Lower lobe of right lung (tissue), 2 donors: ENCODE data around the gene PDGFC. TPM values are rescaled to one million over a fixed set of nuclear protein-coding genes. Genes with fewer than 3 reads are reported as not detected.

ENCODE experiments used
- ATAC-seq, 2 donors: fragments of 200-7000 bp; cut with Tn5 transposase; one replicate each; pipeline ENCODE4 v1.9.1; 2020 to 2022; ENCODE audit warnings: mild to moderate bottlenecking in 2 of 2, moderate library complexity in 2 of 2
- DNase-seq: peaks from one replicate; pipeline ENCODE4 v3.0.0-alpha.2; 2020
- H3K27ac ChIP-seq: fragments of 200-600 bp; one replicate; pipeline ENCODE4 v1.8.0; 2022
- H3K27me3 ChIP-seq: fragments of 200-600 bp; one replicate; pipeline ENCODE4 v1.8.0; 2022; ENCODE audit warnings: low read depth
- H3K36me3 ChIP-seq: fragments of 200-600 bp; one replicate; pipeline ENCODE4 v1.8.0; 2022; ENCODE audit warnings: mild to moderate bottlenecking
- H3K4me1 ChIP-seq: fragments of 200-600 bp; one replicate; pipeline ENCODE4 v1.8.0; 2022
- H3K4me3 ChIP-seq: fragments of 200-600 bp; one replicate; pipeline ENCODE4 v1.8.0; 2022; ENCODE audit warnings: mild to moderate bottlenecking
- H3K9me3 ChIP-seq: fragments of 200-600 bp; one replicate; pipeline ENCODE4 v1.8.0; 2022
- CTCF ChIP-seq: fragments of 200-600 bp; IDR thresholded peaks from one replicate; pipeline ENCODE4 v1.8.0; 2022; ENCODE audit warnings: antibody characterized with exemption, mild to moderate bottlenecking
- intact Hi-C: fragments of 100-400 bp; cut with DNase I; formaldehyde crosslinking; loops from one replicate; pipeline ENCODE4 v1.11.0; 2022
- total RNA-seq: library from RNA; stranded (reverse); fragmentation: NEBNext Ultra II Directional; extraction: Animal tissue kit (Norgen Biotek cat#: 25700); gene quantifications from one replicate; pipeline ENCODE4 v1.2.1, GENCODE V29; 2021
- donor health status: DM: no; HTN: yes; CAD: no; lungs with severe emphysema.

Gene PDGFC
- total RNA-seq, 1 donor from 2014 or later = 30.6 TPM

- Histone ChIP-seq H3K4me3 (no peak overlapping the region), H3K9me3 (no peaks in the 10 kb centered on the region), H3K27ac (peak overlapping the region; percentile 56), H3K27me3 (no peaks in the 10 kb centered on the region), H3K36me3 (no peaks in the 10 kb centered on the region), H3K4me1 (peaks cover 3% of the 10 kb centered on the region)
- DNase-seq = no peak
- no peak for TF ChIP-seq CTCF
- peak; percentile 76 to 93 for ATAC-seq
- intact Hi-C loops = no loop called here
Measured at GRCh38 chr4:157004279-157005161, 32.9 kb upstream of the PDGFC start.

DNA sequence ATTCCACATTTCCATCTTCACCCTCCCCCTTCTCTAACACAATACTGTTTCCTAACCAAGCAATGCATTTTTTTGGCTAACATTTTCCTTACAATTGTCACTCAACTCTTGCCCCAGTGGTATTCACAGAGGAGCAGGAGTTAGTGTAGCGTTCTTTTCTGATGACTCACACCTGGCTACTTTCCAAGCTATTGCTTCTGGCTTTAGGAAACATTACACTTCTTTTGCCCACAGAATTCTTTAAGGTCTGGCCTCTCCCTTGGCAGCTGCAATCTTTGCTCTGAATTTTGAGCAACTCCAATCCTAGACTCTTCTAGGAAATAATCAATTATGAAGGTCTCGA lies 27.5 kb upstream of the PDGFC start:
- intact Hi-C loops = no loop called here
- Histone ChIP-seq H3K27ac (no peak overlapping the region), H3K9me3 (peaks cover 12% of the 10 kb centered on the region), H3K27me3 (no peaks in the 10 kb centered on the region), H3K4me3 (no peak overlapping the region), H3K36me3 (no peaks in the 10 kb centered on the region), H3K4me1 (peaks cover 11% of the 10 kb centered on the region)
- ATAC-seq = peak; percentile 75 to 87
- TF ChIP-seq CTCF = no peak
- no peak for DNase-seq

DNA sequence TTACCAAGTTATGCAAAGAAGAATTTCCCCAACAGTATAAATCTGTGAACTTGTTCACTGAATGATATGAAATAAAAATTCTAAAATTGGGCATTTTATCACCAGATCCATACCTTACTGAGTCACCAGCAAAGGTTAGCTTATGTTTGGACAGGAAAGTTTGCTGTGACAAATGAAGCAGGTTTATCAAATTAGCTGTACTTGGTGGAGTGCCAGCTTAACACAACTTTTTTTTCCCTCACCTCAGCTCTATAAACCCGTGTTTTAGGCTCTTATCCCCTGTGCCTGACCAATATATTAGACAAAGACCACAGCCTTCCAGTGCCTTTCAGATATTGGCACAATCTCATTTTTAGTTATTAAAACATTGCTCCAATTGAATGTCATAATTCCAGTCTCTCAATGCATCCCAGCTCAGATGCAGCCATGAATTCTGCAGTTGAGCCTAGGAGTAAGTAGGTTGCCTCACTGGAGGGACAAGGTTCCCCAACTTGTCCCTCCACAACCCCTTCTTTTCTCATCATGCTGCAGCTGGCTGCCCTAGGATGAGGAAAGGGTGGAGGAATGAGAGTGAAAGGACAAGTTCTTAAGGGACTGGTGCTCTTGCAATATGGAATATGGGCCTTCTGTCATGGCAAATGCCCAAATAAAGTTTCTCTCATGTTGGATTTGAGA lies 27.0 kb upstream of the PDGFC start:
- Histone ChIP-seq H3K36me3 (no peaks in the 10 kb centered on the region), H3K9me3 (peaks cover 12% of the 10 kb centered on the region), H3K4me3 (no peak overlapping the region), H3K27me3 (no peaks in the 10 kb centered on the region), H3K27ac (no peak overlapping the region), H3K4me1 (peaks cover 11% of the 10 kb centered on the region)
- TF ChIP-seq CTCF = no peak
- intact Hi-C loops = no loop called here
- DNase-seq (no peak), ATAC-seq (no peak)

DNA sequence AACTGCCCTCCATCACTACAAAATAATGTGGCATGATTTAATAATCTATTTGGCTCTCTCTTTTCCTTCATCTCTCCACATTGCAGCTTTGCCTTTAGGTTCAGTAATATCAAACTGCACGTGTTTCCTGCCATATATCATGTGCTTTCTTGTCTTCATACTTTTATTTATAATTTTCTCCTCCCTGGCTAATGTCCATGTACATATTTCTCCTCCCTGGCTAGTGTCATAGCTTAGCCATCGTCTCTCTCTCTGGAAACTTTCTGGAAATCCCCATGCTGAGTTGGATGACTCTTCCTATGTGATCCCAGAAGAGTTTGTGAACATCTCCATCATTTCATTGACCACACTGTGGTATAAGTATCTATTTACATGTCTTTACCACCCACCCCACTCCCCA lies 21.3 kb upstream of the PDGFC start:
- H3K27ac ChIP-seq = no peak overlapping the region
- ATAC-seq (no peak), DNase-seq (no peak)
- H3K36me3 ChIP-seq = no peaks in the 10 kb centered on the region
- no peaks in the 10 kb centered on the region for H3K27me3 ChIP-seq
- intact Hi-C loops = no loop called here
- H3K4me1 ChIP-seq = no peaks in the 10 kb centered on the region
- peaks cover 16% of the 10 kb centered on the region for H3K9me3 ChIP-seq
- no peak for TF ChIP-seq CTCF
- H3K4me3 ChIP-seq = no peak overlapping the region

- no peak for DNase-seq
- H3K4me3 ChIP-seq = no peak overlapping the region
- H3K27ac ChIP-seq = no peak overlapping the region
- TF ChIP-seq CTCF = no peak
- H3K27me3 ChIP-seq = no peaks in the 10 kb centered on the region
- H3K36me3 ChIP-seq = no peaks in the 10 kb centered on the region
- no peaks in the 10 kb centered on the region for H3K4me1 ChIP-seq
- intact Hi-C loops = no loop called here
- no peak for ATAC-seq
- peaks cover 4% of the 10 kb centered on the region for H3K9me3 ChIP-seq
Measured at GRCh38 chr4:156991161-156991560, 19.6 kb upstream of the PDGFC start.
